K562 (cell line): Measurements from ENCODE around the gene ELOVL2. TPM values are rescaled to one million over a fixed set of nuclear protein-coding genes. Genes with fewer than 3 reads are reported as not detected.

Experiments used
- ATAC-seq: fragments of 200-7000 bp; cut with Tn5 transposase; 3 replicates; pipeline ENCODE4 v1.9.1; 2020; ENCODE audit warnings: moderate library complexity
- BruUV-seq: library from RNA; stranded (reverse); fragments of 400-500 nt; replicated peaks from 2 replicates; lab custom pipeline; 2021; lab: Mats Ljungman, UMichigan
- CTCF ChIA-PET: fragments of 300-600 bp; formaldehyde crosslinking; extraction: SDS; loops from one replicate; lab custom pipeline; 2021; ENCODE audit warnings: low intra/inter-chr PET ratio; lab: Yijun Ruan, JAX
- POLR2A ChIA-PET: fragments of 300-600, 350-650 bp; sonication (Branson Sonifier 250); formaldehyde crosslinking; extraction: SDS; loops from one replicate; lab custom pipeline; 2021; ENCODE audit warnings: antibody characterized with exemption, inconsistent platforms; lab: Yijun Ruan, JAX
- DNase-seq, 4 experiments: peaks; one replicate each; pipeline versions ENCODE4 v3.0.0 to v3.0.0-alpha.2; 2011 to 2018; ENCODE audit warnings: low spot score in 3 of 4, mixed read lengths in 3 of 4; ENCODE audit errors: extremely low read depth in 1 of 4
- FAIRE-seq: peaks from 2 replicates; lab custom pipeline; 2011; peaks lifted over from hg19 to GRCh38; lab: Jason Lieb, UNC
- H2AFZ ChIP-seq: 2 replicates; pipeline ENCODE4 v1.6.0; 2011; ENCODE audit warnings: low read depth, low read length, control low read depth, inconsistent platforms
- H3K27ac ChIP-seq: fragments of 200-600 bp; 3 replicates; pipeline ENCODE4 v1.8.0; 2011; ENCODE audit warnings: low read depth, mild to moderate bottlenecking, control low read depth, inconsistent platforms, low read length, moderate library complexity, mixed read lengths; ENCODE audit errors: extremely low read depth
- H3K27me3 ChIP-seq, 2 experiments: fragments of 300-600 bp in 1 of 2; 2 replicates in 1 of 2; 3 replicates in 1 of 2; pipeline versions ENCODE4 v1.6.0 to v1.8.0; 2011; ENCODE audit warnings: inconsistent platforms in 2 of 2, low read length in 2 of 2, mild to moderate bottlenecking in 1 of 2, mixed read lengths in 1 of 2, moderate library complexity in 1 of 2; ENCODE audit not compliant: control insufficient read depth in 2 of 2, insufficient read depth in 2 of 2
- H3K36me3 ChIP-seq: fragments of 300-600 bp; 3 replicates; pipeline ENCODE4 v1.8.0; 2011; ENCODE audit warnings: mild to moderate bottlenecking, low read length, inconsistent platforms; ENCODE audit not compliant: control insufficient read depth, insufficient read depth
- H3K4me1 ChIP-seq, 2 experiments: fragments of 200-600 bp in 1 of 2; replicated peaks in 1 of 2; 2 replicates in 1 of 2; 3 replicates in 1 of 2; pipeline versions ENCODE4 v1.5.1 to v1.8.0; 2011; ENCODE audit warnings: inconsistent platforms in 2 of 2, low read length in 2 of 2, mild to moderate bottlenecking in 1 of 2, mixed read lengths in 1 of 2, moderate library complexity in 1 of 2; ENCODE audit not compliant: control insufficient read depth in 2 of 2, insufficient read depth in 2 of 2
- H3K4me2 ChIP-seq: 2 replicates; pipeline ENCODE4 v1.6.1; 2011; ENCODE audit warnings: low read length, control low read depth, inconsistent platforms, mixed read lengths; ENCODE audit not compliant: insufficient read depth
- H3K4me3 ChIP-seq: fragments of 200-600 bp; sonication (generic), shearing (Covaris generic); 2 replicates; pipeline ENCODE4 v1.5.1; 2016; ENCODE audit warnings: control low read depth, inconsistent platforms
- H3K79me2 ChIP-seq: fragments of 200-600 bp; 3 replicates; pipeline ENCODE4 v1.8.0; 2011; ENCODE audit warnings: low read length, inconsistent platforms; ENCODE audit not compliant: control insufficient read depth, insufficient read depth
- H3K9ac ChIP-seq, 2 experiments: 2 replicates each; pipeline versions ENCODE4 v1.6.0 to v1.6.1; 2011; ENCODE audit warnings: low read depth in 2 of 2, low read length in 2 of 2, control low read depth in 1 of 2, inconsistent platforms in 1 of 2, mild to moderate bottlenecking in 1 of 2, mixed read lengths in 1 of 2; ENCODE audit not compliant: insufficient read depth in 1 of 2
- H3K9me1 ChIP-seq: one replicate; pipeline ENCODE4 v1.6.0; 2011; ENCODE audit warnings: inconsistent platforms, mild to moderate bottlenecking, low read length, moderate library complexity; ENCODE audit not compliant: control insufficient read depth, insufficient read depth
- H3K9me3 ChIP-seq: replicated peaks from 2 replicates; pipeline ENCODE4 v1.5.1; 2011; ENCODE audit warnings: low read depth, low read length, inconsistent platforms; ENCODE audit not compliant: control insufficient read depth, insufficient read depth
- H4K20me1 ChIP-seq: replicated peaks from 2 replicates; pipeline ENCODE4 v1.6.1; 2011; ENCODE audit warnings: low read length, inconsistent platforms, mixed read lengths; ENCODE audit not compliant: control insufficient read depth, insufficient read depth
- DNMT1 ChIP-seq: fragments of 450-650 bp; IDR thresholded peaks from 2 replicates; pipeline ENCODE4 v1.6.1; 2016; ENCODE audit warnings: antibody characterized with exemption, mild to moderate bottlenecking
- NONO ChIP-seq, 2 experiments: fragments of 200-400 bp in 1 of 2; fragments of 450-650 bp in 1 of 2; formaldehyde crosslinking in 1 of 2; IDR thresholded peaks; 2 replicates each; pipeline ENCODE4 v1.6.1; 2017; ENCODE audit warnings: low read depth in 2 of 2, mild to moderate bottlenecking in 2 of 2, moderate library complexity in 2 of 2, low read length in 1 of 2
- PHB ChIP-seq: fragments of 250-450 bp; sonication (Bioruptor Pico); IDR thresholded peaks from 2 replicates; pipeline ENCODE4 v1.5.0; 2021
- PML ChIP-seq: IDR thresholded peaks from 2 replicates; pipeline ENCODE4 v1.6.1; 2012; ENCODE audit warnings: low read length, inconsistent platforms
- RB1 ChIP-seq: fragments of 450-650 bp; IDR thresholded peaks from 2 replicates; pipeline ENCODE4 v1.6.1; 2017; ENCODE audit warnings: low read depth, mild to moderate bottlenecking
- SAP30 ChIP-seq: fragments of 200-600 bp; sonication (generic); IDR thresholded peaks from 2 replicates; pipeline ENCODE4 v1.6.1; 2012; ENCODE audit warnings: borderline replicate concordance, low read depth, mild to moderate bottlenecking, moderate library complexity, low read length, control low read depth, inconsistent platforms; ENCODE audit not compliant: insufficient read depth, poor library complexity, severe bottlenecking
- ZNF780A ChIP-seq: fragments of 250-450 bp; sonication (Bioruptor Pico); IDR thresholded peaks from 2 replicates; pipeline ENCODE4 v1.5.0; 2021; ENCODE audit warnings: mild to moderate bottlenecking
- WGBS: fragments of 100-300 bp; shearing (Covaris generic); methylation state at CpG from one replicate; pipeline ENCODE4 v1.1.6; 2016; ENCODE audit warnings: low coverage, mixed read lengths; ENCODE audit not compliant: insufficient coverage; ENCODE audit errors: missing lambda C conversion rate; 5-methylcytosine and 5-hydroxymethylcytosine counted together
- in situ Hi-C: fragments of 300-500 bp; cut with MboI; formaldehyde crosslinking; loops from 4 replicates; pipeline ENCODE4 v1.15.0; 2018; ENCODE audit warnings: inconsistent platforms, mixed read lengths
- intact Hi-C: fragments of 100-400 bp; cut with micrococcal nuclease; formaldehyde crosslinking; loops from 2 replicates; pipeline ENCODE4 v1.14.2; 2022
- polyA plus RNA-seq, 8 experiments: library from polyadenylated mRNA; depleted of rRNA in 4 of 8; stranded (reverse) in 5 of 8; unstranded in 3 of 8; fragments of >200 nt; fragmentation: Nextera tagmentation in 2 of 8; fragmentation: Illumina TruSeq in 1 of 8; extraction: Ambion mirVana in 2 of 8; extraction: Trizol in 1 of 8; gene quantifications; 2 replicates each; pipeline versions ENCODE4 v1.2.1 to v1.2.3, GENCODE V29; 2011 to 2014; ENCODE audit warnings: inconsistent platforms in 1 of 8, missing spikeins in 1 of 8
- total RNA-seq, 7 experiments: library from RNA; depleted of rRNA in 6 of 7; stranded (reverse); fragments of >200 nt in 6 of 7; fragmentation: Illumina TruSeq in 2 of 7; extraction: Trizol in 2 of 7; gene quantifications; 2 replicates each; pipeline versions ENCODE4 v1.2.1 to v1.2.3, GENCODE V29; 2011 to 2021; ENCODE audit warnings: low replicate concordance in 1 of 7
- TF ChIP-seq, protein P1 (sequence below): IDR thresholded peaks from 2 replicates; pipeline ENCODE4 v1.6.1; 2016; ENCODE audit warnings: missing genetic modification characterization, missing compliant biosample characterization
- TF ChIP-seq, protein P2 (sequence below): fragments of 250-450 bp; sonication (Bioruptor Pico); IDR thresholded peaks from 2 replicates; pipeline ENCODE4 v1.5.1; 2021; ENCODE audit warnings: mild to moderate bottlenecking
- TF ChIP-seq, protein P3 (sequence below): IDR thresholded peaks from 2 replicates; pipeline ENCODE4 v1.6.1; 2011; ENCODE audit warnings: borderline replicate concordance, low read depth, mild to moderate bottlenecking, moderate library complexity, low read length; ENCODE audit not compliant: insufficient read depth, poor library complexity, severe bottlenecking

Gene ELOVL2
- total and polyA plus RNA-seq, 9 of the 15 experiments (the other 6 are each of a cell fraction or from before 2014, with no cell fraction given): 0.05 to 0.96 (median 0.31) TPM

DNA sequence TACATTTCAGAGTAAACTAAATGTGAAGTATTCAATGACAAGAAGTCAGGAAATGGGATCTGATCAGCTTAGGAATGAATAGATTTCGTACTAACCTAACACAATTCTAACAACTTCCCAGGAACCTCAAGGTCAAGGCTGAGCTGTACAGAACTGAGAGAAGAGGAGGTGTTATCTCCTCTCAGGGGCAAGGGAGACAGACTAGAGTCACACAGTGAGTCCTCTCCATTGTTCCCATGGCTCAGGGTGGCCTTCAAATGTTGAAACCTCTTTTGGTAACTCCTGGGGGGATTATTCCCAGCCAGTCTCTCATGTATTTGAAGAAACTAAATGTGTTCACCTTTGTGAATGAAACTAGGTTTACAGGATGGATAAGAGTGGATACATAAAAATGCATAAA is 27.7 kb downstream of the ELOVL2 start:
- WGBS: 0% methylated on average over 1 of the region's 1 CpG
- in situ Hi-C loops: no loop called here
- H3K36me3 ChIP-seq: no peaks in the 10 kb centered on the region
- no peaks in the 10 kb centered on the region for H4K20me1 ChIP-seq
- H3K4me2 ChIP-seq: no peak overlapping the region
- no peaks in the 10 kb centered on the region for H3K9me3 ChIP-seq
- ChIA-PET CTCF (no interaction called here), POLR2A (interaction anchor here (1.2 kb wide), 1 partner anchor 26 kb away, joined by 4 read pairs; no protein-coding TSS in a partner anchor)
- H3K9me1 ChIP-seq: no peaks in the 10 kb centered on the region
- ATAC-seq: no peak
- no peak overlapping the region for H3K27ac ChIP-seq
- no peak for FAIRE-seq
- no peaks in the 10 kb centered on the region for H3K79me2 ChIP-seq
- no peak overlapping the region for H2AFZ ChIP-seq
- H3K4me1 ChIP-seq: peaks cover 0 to 5% of the 10 kb centered on the region in 2 experiments; a peak in 2 of 5 replicates
- no TSS peak for BruUV-seq
- no peak for DNase-seq
- H3K4me3 ChIP-seq: no peak overlapping the region
- TF ChIP-seq SAP30 (no peak), PML (no peak)
- H3K9ac ChIP-seq: no peak overlapping the region
- peaks cover 5 to 18% of the 10 kb centered on the region in 2 experiments; a peak in 3 of 5 replicates for H3K27me3 ChIP-seq
- intact Hi-C loops: no loop called here

DNA sequence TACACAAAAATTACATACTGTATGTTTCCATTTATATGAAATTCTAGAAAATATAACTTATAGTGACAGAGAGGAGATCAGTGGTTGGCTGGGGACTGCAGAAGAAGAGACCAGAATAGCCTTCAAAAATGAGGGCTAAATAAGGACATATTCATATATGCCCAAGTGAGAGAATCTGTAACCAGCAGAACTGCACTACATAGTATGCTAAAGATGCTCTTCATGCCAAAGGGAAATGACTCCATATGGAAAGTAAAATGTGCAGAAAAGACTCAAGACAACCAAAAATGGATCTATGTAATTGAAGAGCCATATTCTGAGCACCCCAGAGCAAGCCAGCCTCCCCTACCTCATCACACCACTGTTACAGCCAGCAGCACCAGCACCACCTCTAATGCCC is 29.0 kb downstream of the ELOVL2 start:
- Histone ChIP-seq H2AFZ (no peak overlapping the region), H3K4me3 (no peak overlapping the region), H3K9me1 (no peaks in the 10 kb centered on the region), H4K20me1 (no peaks in the 10 kb centered on the region), H3K27me3 (peaks cover 8 to 15% of the 10 kb centered on the region in 2 experiments; a peak in 4 of 5 replicates), H3K27ac (no peak overlapping the region), H3K4me2 (no peak overlapping the region), H3K4me1 (peaks cover 0 to 5% of the 10 kb centered on the region in 2 experiments; a peak in 2 of 5 replicates)
- no peak for ATAC-seq
- POLR2A ChIA-PET: no interaction called here
- no peak for TF ChIP-seq DNMT1
- no peak for TF ChIP-seq NONO (IDR thresholded peaks at IDR 0.05; ENCODE audit: low read depth in 2 of 2, low read length in 1 of 2)
- TF ChIP-seq, protein P1, sequence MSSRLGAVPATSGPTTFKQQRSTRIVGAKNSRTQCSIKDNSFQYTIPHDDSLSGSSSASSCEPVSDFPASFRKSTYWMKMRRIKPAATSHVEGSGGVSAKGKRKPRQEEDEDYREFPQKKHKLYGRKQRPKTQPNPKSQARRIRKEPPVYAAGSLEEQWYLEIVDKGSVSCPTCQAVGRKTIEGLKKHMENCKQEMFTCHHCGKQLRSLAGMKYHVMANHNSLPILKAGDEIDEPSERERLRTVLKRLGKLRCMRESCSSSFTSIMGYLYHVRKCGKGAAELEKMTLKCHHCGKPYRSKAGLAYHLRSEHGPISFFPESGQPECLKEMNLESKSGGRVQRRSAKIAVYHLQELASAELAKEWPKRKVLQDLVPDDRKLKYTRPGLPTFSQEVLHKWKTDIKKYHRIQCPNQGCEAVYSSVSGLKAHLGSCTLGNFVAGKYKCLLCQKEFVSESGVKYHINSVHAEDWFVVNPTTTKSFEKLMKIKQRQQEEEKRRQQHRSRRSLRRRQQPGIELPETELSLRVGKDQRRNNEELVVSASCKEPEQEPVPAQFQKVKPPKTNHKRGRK (tag): no peak
- TF ChIP-seq RB1: no peak
- TF ChIP-seq ZNF780A (CRISPR knock-in tag): no peak
- TF ChIP-seq, protein P2, sequence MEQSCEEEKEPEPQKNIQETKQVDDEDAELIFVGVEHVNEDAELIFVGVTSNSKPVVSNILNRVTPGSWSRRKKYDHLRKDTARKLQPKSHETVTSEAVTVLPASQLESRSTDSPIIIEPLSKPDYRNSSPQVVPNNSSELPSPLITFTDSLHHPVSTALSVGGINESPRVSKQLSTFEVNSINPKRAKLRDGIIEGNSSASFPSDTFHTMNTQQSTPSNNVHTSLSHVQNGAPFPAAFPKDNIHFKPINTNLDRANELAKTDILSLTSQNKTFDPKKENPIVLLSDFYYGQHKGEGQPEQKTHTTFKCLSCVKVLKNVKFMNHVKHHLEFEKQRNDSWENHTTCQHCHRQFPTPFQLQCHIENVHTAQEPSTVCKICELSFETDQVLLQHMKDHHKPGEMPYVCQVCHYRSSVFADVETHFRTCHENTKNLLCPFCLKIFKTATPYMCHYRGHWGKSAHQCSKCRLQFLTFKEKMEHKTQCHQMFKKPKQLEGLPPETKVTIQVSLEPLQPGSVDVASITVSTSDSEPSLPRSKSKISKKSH (CRISPR knock-in tag): no peak
- no peak for TF ChIP-seq PHB (CRISPR knock-in tag)
- TF ChIP-seq, protein P3, sequence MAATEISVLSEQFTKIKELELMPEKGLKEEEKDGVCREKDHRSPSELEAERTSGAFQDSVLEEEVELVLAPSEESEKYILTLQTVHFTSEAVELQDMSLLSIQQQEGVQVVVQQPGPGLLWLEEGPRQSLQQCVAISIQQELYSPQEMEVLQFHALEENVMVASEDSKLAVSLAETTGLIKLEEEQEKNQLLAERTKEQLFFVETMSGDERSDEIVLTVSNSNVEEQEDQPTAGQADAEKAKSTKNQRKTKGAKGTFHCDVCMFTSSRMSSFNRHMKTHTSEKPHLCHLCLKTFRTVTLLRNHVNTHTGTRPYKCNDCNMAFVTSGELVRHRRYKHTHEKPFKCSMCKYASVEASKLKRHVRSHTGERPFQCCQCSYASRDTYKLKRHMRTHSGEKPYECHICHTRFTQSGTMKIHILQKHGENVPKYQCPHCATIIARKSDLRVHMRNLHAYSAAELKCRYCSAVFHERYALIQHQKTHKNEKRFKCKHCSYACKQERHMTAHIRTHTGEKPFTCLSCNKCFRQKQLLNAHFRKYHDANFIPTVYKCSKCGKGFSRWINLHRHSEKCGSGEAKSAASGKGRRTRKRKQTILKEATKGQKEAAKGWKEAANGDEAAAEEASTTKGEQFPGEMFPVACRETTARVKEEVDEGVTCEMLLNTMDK: no peak
- TF ChIP-seq, all 486 proteins: peak for 0
- no peak overlapping the region for H3K9ac ChIP-seq
- no peaks in the 10 kb centered on the region for H3K36me3 ChIP-seq
- BruUV-seq: no TSS peak
- DNase-seq (no peak), FAIRE-seq (no peak)
- H3K9me3 ChIP-seq: no peaks in the 10 kb centered on the region
- intact Hi-C loops: no loop called here
- in situ Hi-C loops: no loop called here
- CTCF ChIA-PET: no interaction called here
- no peaks in the 10 kb centered on the region for H3K79me2 ChIP-seq
